Activated naive CD8-positive, alpha-beta T cell treated with anti-CD3 and anti-CD28 coated beads, Interleukin-2, amount 50 U/mL, for 16 hours (primary cell): ENCODE measurements around the gene TUBGCP2.

ENCODE experiments used
- DNase-seq: peaks from one replicate; pipeline ENCODE4 v3.0.0-alpha.2; 2020; ENCODE audit warnings: low read depth, low spot score

The TUBGCP2 gene

GRCh38 chr10:133308421-133309099 is at the start of gene TUBGCP2, which contains the start of gene ZNF511:
TUBGCP2 (minus strand) TSS chr10:133308872; CDS start chr10:133302941, 5,931 bp downstream.
ZNF511 (plus strand) TSS chr10:133308914; CDS start chr10:133308944, 30 bp downstream.
- peak; percentile 79 for DNase-seq

- DNase-seq: peak; percentile 38
Observed at GRCh38 chr10:133357285-133358161, 48.9 kb upstream of the TUBGCP2 start, which contains the start of gene FUOM. FUOM (minus strand) TSS chr10:133358019; CDS start chr10:133358007, 12 bp downstream.

- DNase-seq: no peak
Observed at GRCh38 chr10:133356549-133357284, 48.0 kb upstream of the TUBGCP2 start.

- DNase-seq: no peak
Observed at GRCh38 chr10:133355991-133356390, 47.3 kb upstream of the TUBGCP2 start.

- no peak for DNase-seq
Observed at GRCh38 chr10:133355266-133355665, 46.6 kb upstream of the TUBGCP2 start.

- DNase-seq: no peak
Observed at GRCh38 chr10:133354672-133355240, 46.1 kb upstream of the TUBGCP2 start.

- DNase-seq: no peak
Observed at GRCh38 chr10:133353988-133354605, 45.4 kb upstream of the TUBGCP2 start.

- DNase-seq: no peak
Observed at GRCh38 chr10:133353202-133353959, 44.7 kb upstream of the TUBGCP2 start.

GRCh38 chr10:133351408-133352318 is 43.0 kb upstream of the TUBGCP2 start:
- no peak for DNase-seq

- no peak for DNase-seq
Observed at GRCh38 chr10:133350950-133351329, 42.3 kb upstream of the TUBGCP2 start.

GRCh38 chr10:133350283-133350949 is 41.7 kb upstream of the TUBGCP2 start:
- no peak for DNase-seq

- DNase-seq: no peak
Observed at GRCh38 chr10:133349577-133350011, 40.9 kb upstream of the TUBGCP2 start.

GRCh38 chr10:133349160-133349568 is 40.5 kb upstream of the TUBGCP2 start:
- DNase-seq: no peak

- DNase-seq: no peak
Observed at GRCh38 chr10:133347710-133348517, 39.2 kb upstream of the TUBGCP2 start.

GRCh38 chr10:133346413-133346812 is 37.7 kb upstream of the TUBGCP2 start:
- no peak for DNase-seq

- DNase-seq: no peak
Observed at GRCh38 chr10:133344236-133344635, 35.6 kb upstream of the TUBGCP2 start.

GRCh38 chr10:133343558-133343957 is 34.9 kb upstream of the TUBGCP2 start:
- no peak for DNase-seq

GRCh38 chr10:133342942-133343341 is 34.3 kb upstream of the TUBGCP2 start:
- no peak for DNase-seq
